ENCODE measurements around the gene MST1.

- TF ChIP-seq CTCF (IDR thresholded peaks at IDR 0.05) (no peak), POLR2AphosphoS5 (IDR thresholded peaks at IDR 0.05) (no peak)
Observed at GRCh38 chr3:49711489-49711888, 22.2 kb upstream of the MST1 start.

All from breast epithelium (tissue), 3 donors.